Epithelial cell of proximal tubule (primary cell): ENCODE measurements around the gene ASB6. TPM values are rescaled to one million over a fixed set of nuclear protein-coding genes. Genes with fewer than 3 reads are reported as not detected.

Experiments used
- DNase-seq: peaks from one replicate; pipeline ENCODE4 v3.0.0-alpha.2; 2011; ENCODE audit warnings: low read depth
- H3K4me3 ChIP-seq: 2 replicates; pipeline ENCODE4 v1.5.1; 2011; ENCODE audit warnings: low read depth, mild to moderate bottlenecking, low read length
- CTCF ChIP-seq: conservative IDR thresholded peaks from 2 replicates; pipeline ENCODE4 v1.5.1; 2012; ENCODE audit warnings: low read depth, mild to moderate bottlenecking, low read length
- total RNA-seq: library from RNA; depleted of rRNA; stranded (reverse); fragments of >200 nt; gene quantifications from 2 replicates; pipeline ENCODE4 v1.2.3, GENCODE V29; 2015

ASB6 gene
- total RNA-seq, 1 donor from 2014 or later, result 22.3 TPM

- DNase-seq, result no peak
- TF ChIP-seq CTCF, result no peak
- H3K4me3 ChIP-seq, result peak overlapping the region; percentile 99
These were observed 14.2 kb downstream of the ASB6 start for GRCh38 chr9:129627556-129628440.

DNA sequence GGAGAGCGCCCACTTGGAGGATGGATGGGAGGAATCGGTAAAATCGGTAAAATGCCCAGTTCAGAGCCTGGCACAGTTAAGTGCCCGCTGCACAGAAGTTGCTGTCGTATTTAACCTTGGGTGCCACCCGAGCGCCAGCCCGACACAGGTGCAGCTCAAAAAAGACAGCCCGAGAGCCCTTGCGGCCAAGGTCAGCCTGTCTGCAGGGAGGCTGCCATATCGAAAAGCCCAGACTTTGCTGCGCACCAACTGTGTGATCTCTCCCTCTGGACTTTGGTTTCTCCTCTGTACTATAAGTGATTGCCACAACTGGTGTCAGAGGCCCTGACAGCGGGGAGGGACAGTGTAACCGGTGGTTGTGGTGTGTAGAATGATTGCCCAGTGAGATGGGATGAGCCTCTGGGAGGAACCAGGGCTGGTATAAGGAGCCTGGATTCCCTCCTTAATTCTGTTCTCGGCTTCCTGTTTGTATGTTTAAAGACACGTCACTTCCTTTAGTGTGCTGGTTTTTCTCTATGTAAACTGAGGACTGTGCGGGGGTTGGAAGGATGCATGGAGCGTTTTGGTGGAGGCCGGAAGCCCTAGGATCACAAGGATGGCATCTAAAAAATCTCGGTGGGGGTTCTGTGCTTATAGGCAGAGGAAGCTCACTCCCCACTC, 15.2 kb downstream of the ASB6 start:
- peak overlapping the region; percentile 99 for H3K4me3 ChIP-seq
- no peak for TF ChIP-seq CTCF
- no peak for DNase-seq

DNA sequence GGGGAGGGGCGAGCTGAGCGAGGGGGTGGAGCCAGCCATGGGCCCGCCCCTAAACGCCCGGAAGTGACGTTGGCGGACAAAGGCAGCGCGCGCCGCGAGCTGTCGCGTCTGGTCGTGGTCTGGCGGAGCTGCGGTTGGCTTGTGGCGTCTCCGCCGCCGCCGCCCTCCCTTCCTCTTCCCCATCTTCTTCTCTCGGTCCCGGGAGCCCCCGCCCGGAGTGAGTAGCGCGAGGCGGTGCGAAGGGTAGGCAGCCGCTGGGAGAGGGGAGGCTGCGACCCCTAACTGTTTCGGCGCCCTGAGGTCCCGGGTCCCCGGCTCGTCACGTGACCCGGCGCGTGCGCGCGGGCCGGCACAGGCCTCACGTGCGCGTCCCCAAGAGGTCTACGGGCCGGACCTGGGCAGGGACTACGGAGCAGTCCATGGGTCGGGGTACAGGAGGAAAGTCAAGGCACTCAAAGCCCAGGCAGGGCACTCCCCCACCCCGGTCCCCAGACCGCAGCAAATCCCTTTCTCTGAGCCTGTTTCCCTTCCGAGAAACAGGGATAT, 15.8 kb downstream of the ASB6 start, which contains the start of gene NTMT1:
TSS of gene NTMT1 (plus strand) at position 85 of the 546 bp plus-strand sequence. CDS start 6,541 bp downstream, outside the sequence.
- no peak for DNase-seq
- no peak for TF ChIP-seq CTCF

GRCh38 chr9:129624947-129625346, 17.0 kb downstream of the ASB6 start:
- no peak for TF ChIP-seq CTCF
- no peak for DNase-seq
- no peak overlapping the region for H3K4me3 ChIP-seq

More for the DNA sequence above, 15.8 kb downstream of the ASB6 start, which contains the start of gene NTMT1:
- peak within 1 kb of the TSS; percentile 99 for H3K4me3 ChIP-seq

- no peak for DNase-seq
These were observed 17.7 kb downstream of the ASB6 start for GRCh38 chr9:129624168-129624759.

More at GRCh38 chr9:129624168-129624759, 17.7 kb downstream of the ASB6 start:
- peak; percentile 88 for TF ChIP-seq CTCF
- H3K4me3 ChIP-seq, result no peak overlapping the region
